Body of pancreas (tissue), 4 donors: ENCODE results near the gene UTY.

Source experiments
- POLR2A ChIP-seq, 3 donors: fragments of 450-650 bp; IDR thresholded peaks; one replicate each; pipeline ENCODE4 v1.6.1; 2016; ENCODE audit warnings: antibody characterized with exemption in 3 of 3, mild to moderate bottlenecking in 2 of 3
- TF ChIP-seq, protein P1 (sequence below), 7 experiments: fragments of 450-650 bp in 4 of 7; fragments of 200-600 bp in 3 of 7; sonication (generic) in 3 of 7; IDR thresholded peaks; one replicate each; pipeline ENCODE4 v1.5.1; 2016 to 2019; ENCODE audit warnings: antibody characterized with exemption in 7 of 7

DNA sequence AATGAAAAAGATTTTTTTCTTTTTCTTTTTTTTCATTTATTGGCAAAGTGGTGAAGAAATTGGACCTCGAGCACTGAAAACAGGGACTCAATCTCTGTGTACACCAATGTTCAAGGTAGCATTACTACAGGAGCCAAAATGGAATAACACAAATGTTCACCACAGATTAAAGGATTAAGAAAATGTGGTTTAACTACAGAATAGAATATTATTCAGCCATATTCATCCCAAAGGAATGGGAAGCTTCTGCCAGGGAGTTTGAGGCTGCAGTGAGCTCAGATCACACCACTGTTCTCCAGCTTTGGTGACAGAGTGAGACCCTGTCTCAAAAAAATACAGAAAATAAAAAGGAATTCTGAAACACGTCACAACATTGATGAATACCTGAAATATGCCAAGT, 81.0 kb downstream of the UTY start:
- TF ChIP-seq, protein P1, sequence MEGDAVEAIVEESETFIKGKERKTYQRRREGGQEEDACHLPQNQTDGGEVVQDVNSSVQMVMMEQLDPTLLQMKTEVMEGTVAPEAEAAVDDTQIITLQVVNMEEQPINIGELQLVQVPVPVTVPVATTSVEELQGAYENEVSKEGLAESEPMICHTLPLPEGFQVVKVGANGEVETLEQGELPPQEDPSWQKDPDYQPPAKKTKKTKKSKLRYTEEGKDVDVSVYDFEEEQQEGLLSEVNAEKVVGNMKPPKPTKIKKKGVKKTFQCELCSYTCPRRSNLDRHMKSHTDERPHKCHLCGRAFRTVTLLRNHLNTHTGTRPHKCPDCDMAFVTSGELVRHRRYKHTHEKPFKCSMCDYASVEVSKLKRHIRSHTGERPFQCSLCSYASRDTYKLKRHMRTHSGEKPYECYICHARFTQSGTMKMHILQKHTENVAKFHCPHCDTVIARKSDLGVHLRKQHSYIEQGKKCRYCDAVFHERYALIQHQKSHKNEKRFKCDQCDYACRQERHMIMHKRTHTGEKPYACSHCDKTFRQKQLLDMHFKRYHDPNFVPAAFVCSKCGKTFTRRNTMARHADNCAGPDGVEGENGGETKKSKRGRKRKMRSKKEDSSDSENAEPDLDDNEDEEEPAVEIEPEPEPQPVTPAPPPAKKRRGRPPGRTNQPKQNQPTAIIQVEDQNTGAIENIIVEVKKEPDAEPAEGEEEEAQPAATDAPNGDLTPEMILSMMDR (IDR thresholded peaks at IDR 0.05), result no peak
- TF ChIP-seq POLR2A (IDR thresholded peaks at IDR 0.05), result no peak
